MG63 (cell line): Measurements from ENCODE around the gene WDR83. TPM values are rescaled to one million over a fixed set of nuclear protein-coding genes. Genes with fewer than 3 reads are reported as not detected.
A peak's percentile ranks its signal among the peaks of the same experiment; 100 is the strongest.

Experiments
- DNase-seq: peaks from one replicate; pipeline ENCODE4 v3.0.0-alpha.2; 2020
- H3K27me3 ChIP-seq: fragments of 250-450 bp; sonication (Bioruptor Pico); 2 replicates; pipeline ENCODE4 v1.5.1; 2020; ENCODE audit warnings: mild to moderate bottlenecking, moderate library complexity
- H3K36me3 ChIP-seq: fragments of 250-450 bp; sonication (Bioruptor Pico); 2 replicates; pipeline ENCODE4 v1.5.1; 2020; ENCODE audit warnings: mild to moderate bottlenecking, moderate library complexity
- H3K4me3 ChIP-seq: fragments of 250-450 bp; sonication (Bioruptor Pico); 2 replicates; pipeline ENCODE4 v1.5.1; 2020; ENCODE audit warnings: mild to moderate bottlenecking, moderate library complexity
- H3K9me3 ChIP-seq: fragments of 250-450 bp; sonication (Bioruptor Pico); 2 replicates; pipeline ENCODE4 v1.5.1; 2020; ENCODE audit warnings: mild to moderate bottlenecking, moderate library complexity
- total RNA-seq: library from RNA; depleted of rRNA; stranded (reverse); fragments of >200 nt; shearing (Covaris generic); gene quantifications from 2 replicates; pipeline ENCODE4 v1.2.3, GENCODE V29; 2014; ENCODE audit warnings: low replicate concordance; rRNA removed

WDR83 gene
- total RNA-seq, 1 experiment from 2014 or later = 18.8 TPM

DNA sequence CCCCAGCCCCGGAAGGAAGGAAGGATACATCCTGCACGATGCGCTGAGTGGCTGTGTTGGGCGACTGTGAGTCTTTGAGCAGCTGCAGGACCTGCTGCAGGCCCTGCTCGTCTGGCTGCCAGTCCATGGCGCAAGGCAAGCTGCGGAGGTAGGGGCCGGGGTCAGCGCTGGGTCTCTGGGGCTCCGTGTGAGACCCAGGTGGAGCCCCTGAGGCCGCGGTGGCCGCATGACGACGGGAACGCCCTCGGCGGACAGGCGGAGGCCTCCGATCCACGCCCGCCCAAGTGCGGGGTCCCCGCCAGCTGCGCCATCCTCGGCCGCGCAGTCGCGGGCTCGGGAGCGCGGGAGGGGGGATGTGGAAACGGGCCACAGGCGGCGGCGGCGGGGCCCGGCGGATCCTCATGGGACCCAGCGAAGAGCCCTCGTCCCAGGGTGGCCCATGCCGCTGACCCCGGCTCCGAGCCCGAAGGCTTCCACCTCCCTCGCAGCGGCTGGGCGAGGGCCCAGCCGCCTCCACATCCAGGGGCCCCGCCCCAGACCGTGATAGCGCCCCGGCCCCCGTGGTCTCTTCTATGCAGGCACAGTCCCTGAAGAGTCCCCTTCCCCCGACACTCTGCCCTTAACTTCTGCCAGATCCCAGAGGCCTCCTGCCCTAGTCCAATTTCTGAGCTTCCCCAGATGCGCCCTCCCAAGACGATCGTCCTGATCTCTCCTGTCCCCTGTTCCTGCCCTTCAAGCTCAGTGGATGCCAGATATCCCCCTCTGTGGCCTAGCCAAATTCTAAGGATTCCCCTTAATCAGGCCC is 54.4 kb downstream of the WDR83 start:
- H3K36me3 ChIP-seq = peaks cover 61% of the 10 kb centered on the region
- peak overlapping the region; percentile 60 for H3K4me3 ChIP-seq
- peak; percentile 62 for DNase-seq
- H3K9me3 ChIP-seq = no peaks in the 10 kb centered on the region
- H3K27me3 ChIP-seq = no peaks in the 10 kb centered on the region

GRCh38 chr19:12721656-12722565 is 55.3 kb downstream of the WDR83 start:
- Histone ChIP-seq H3K36me3 (peaks cover 58% of the 10 kb centered on the region), H3K9me3 (no peaks in the 10 kb centered on the region), H3K4me3 (peak overlapping the region; percentile 60), H3K27me3 (no peaks in the 10 kb centered on the region)
- peak; percentile 84 for DNase-seq

- no peaks in the 10 kb centered on the region for H3K27me3 ChIP-seq
- peaks cover 58% of the 10 kb centered on the region for H3K36me3 ChIP-seq
- no peaks in the 10 kb centered on the region for H3K9me3 ChIP-seq
- peak; percentile 100 for DNase-seq
- H3K4me3 ChIP-seq = peak overlapping the region; percentile 60
Measured at GRCh38 chr19:12722566-12723380, 56.2 kb downstream of the WDR83 start.

GRCh38 chr19:12723381-12723640 is 56.7 kb downstream of the WDR83 start:
- no peak for DNase-seq
- Histone ChIP-seq H3K4me3 (peak overlapping the region; percentile 60), H3K36me3 (peaks cover 58% of the 10 kb centered on the region), H3K9me3 (no peaks in the 10 kb centered on the region), H3K27me3 (no peaks in the 10 kb centered on the region)

GRCh38 chr19:12723641-12724426 is 57.2 kb downstream of the WDR83 start, which contains the start of gene TNPO2:
Gene TNPO2, minus strand, starts transcription at chr19:12723932. Its CDS starts 2,955 bp downstream, at chr19:12720977.
- Histone ChIP-seq H3K27me3 (no peaks in the 10 kb centered on the region), H3K9me3 (no peaks in the 10 kb centered on the region), H3K36me3 (peaks cover 58% of the 10 kb centered on the region), H3K4me3 (peak within 1 kb of the TSS; percentile 60)
- peak; percentile 83 for DNase-seq

Other genes with a start within 250 kb of the WDR83 start
- 3.2 and 5.5 TPM in 2 replicates for gene ZNF443, start 225.8 kb upstream of the WDR83 start, total RNA-seq
- 1.9 and 3.6 TPM in 2 replicates for gene ZNF709, start 182.0 kb upstream of the WDR83 start, total RNA-seq
- 2.0 and 6.4 TPM in 2 replicates for gene ZNF564, start 115.3 kb upstream of the WDR83 start, total RNA-seq
- 4.3 and 5.4 TPM in 2 replicates for gene ZNF490, start 56.0 kb upstream of the WDR83 start, total RNA-seq
- 11.7 and 13.6 TPM in 2 replicates for gene ZNF791, start 55.9 kb upstream of the WDR83 start, total RNA-seq
- gene MAN2B1, start 65 bp upstream of the WDR83 start, total RNA-seq = 37.5 and 91.0 TPM in 2 replicates
- gene DHPS, start 15.1 kb downstream of the WDR83 start, total RNA-seq = 127 and 140 TPM in 2 replicates
- not detected in 2 replicates for gene GNG14, start 21.2 kb downstream of the WDR83 start, total RNA-seq
- gene FBXW9, start 29.8 kb downstream of the WDR83 start, total RNA-seq = 31.3 and 46.1 TPM in 2 replicates
- gene TNPO2, start 57.1 kb downstream of the WDR83 start, total RNA-seq = 83.5 and 84.5 TPM in 2 replicates
- gene TRIR, start 67.9 kb downstream of the WDR83 start, total RNA-seq = 816 and 999 TPM in 2 replicates
- gene GET3, start 70.7 kb downstream of the WDR83 start, total RNA-seq = 273 and 316 TPM in 2 replicates
- 0.30 TPM in 1 of 2 replicates, not detected in the other for gene BEST2, start 85.0 kb downstream of the WDR83 start, total RNA-seq
- 23.1 and 48.2 TPM in 2 replicates for gene HOOK2, start 108.7 kb downstream of the WDR83 start, total RNA-seq
- gene JUNB, start 124.7 kb downstream of the WDR83 start, total RNA-seq = 82.5 and 125 TPM in 2 replicates
- 279 and 325 TPM in 2 replicates for gene PRDX2, start 135.0 kb downstream of the WDR83 start, total RNA-seq
- 0.99 TPM in 1 of 2 replicates, not detected in the other for gene THSD8, start 135.3 kb downstream of the WDR83 start, total RNA-seq
- gene RNASEH2A, start 139.8 kb downstream of the WDR83 start, total RNA-seq = 153 and 219 TPM in 2 replicates
- 0.95 TPM in 1 of 2 replicates, not detected in the other for gene RTBDN, start 167.8 kb downstream of the WDR83 start, total RNA-seq
- 3.4 and 9.8 TPM in 2 replicates for gene MAST1, start 171.7 kb downstream of the WDR83 start, total RNA-seq
- 23.1 and 38.1 TPM in 2 replicates for gene DNASE2, start 214.6 kb downstream of the WDR83 start, total RNA-seq
- not detected in 2 replicates for gene KLF1, start 220.4 kb downstream of the WDR83 start, total RNA-seq
- 44.1 and 86.8 TPM in 2 replicates for gene GCDH, start 224.4 kb downstream of the WDR83 start, total RNA-seq